Colonic mucosa (tissue), 4 donors: Measurements from ENCODE around the gene MIPOL1. TPM values are rescaled to one million over a fixed set of nuclear protein-coding genes. Genes with fewer than 3 reads are reported as not detected.
"Not testable (repeated sequence)": the region's sequence is repeated elsewhere in the genome, so short reads cannot be mapped to it uniquely, and the experiment has no call there.

ENCODE experiments used
- DNase-seq: peaks from one replicate; pipeline ENCODE4 v3.0.0-alpha.2; 2020
- H3K27ac ChIP-seq: fragments of 200-600 bp; one replicate; pipeline ENCODE4 v1.8.0; 2021
- H3K27me3 ChIP-seq: fragments of 200-600 bp; one replicate; pipeline ENCODE4 v1.8.0; 2021
- H3K36me3 ChIP-seq: fragments of 200-600 bp; one replicate; pipeline ENCODE4 v1.8.0; 2021
- H3K4me1 ChIP-seq: fragments of 200-600 bp; one replicate; pipeline ENCODE4 v1.8.0; 2021; ENCODE audit warnings: mild to moderate bottlenecking
- H3K4me3 ChIP-seq: fragments of 200-600 bp; one replicate; pipeline ENCODE4 v1.8.0; 2021
- H3K9ac ChIP-seq, 2 donors: one replicate each; pipeline ENCODE4 v1.7.0; 2013; ENCODE audit warnings: control low read depth in 2 of 2, low read depth in 2 of 2, low read length in 2 of 2
- H3K9me3 ChIP-seq: fragments of 200-600 bp; one replicate; pipeline ENCODE4 v1.8.0; 2021
- intact Hi-C: fragments of 100-400 bp; cut with DNase I; formaldehyde crosslinking; loops from one replicate; pipeline ENCODE4 v1.14.1; 2022
- total RNA-seq, 2 donors: library from RNA; stranded (reverse); fragmentation: NEBNext Ultra II Directional in 1 of 2; extraction: Animal tissue kit (Norgen Biotek cat#: 25700) in 1 of 2; gene quantifications; one replicate each; pipeline ENCODE4 v1.2.1, GENCODE V29; 2021
- TF ChIP-seq, protein P1 (sequence below): fragments of 200-600 bp; IDR thresholded peaks from one replicate; pipeline ENCODE4 v1.8.0; 2022; ENCODE audit warnings: antibody characterized with exemption, mild to moderate bottlenecking
- donor health status: healthy.
- donor health status: DM: no; HTN: no; CAD: no.
- donor health status: DM: no; HTN: no; CAD: no.

The MIPOL1 gene
- total RNA-seq, 2 donors from 2014 or later = 4.9 to 7.7 TPM

DNA sequence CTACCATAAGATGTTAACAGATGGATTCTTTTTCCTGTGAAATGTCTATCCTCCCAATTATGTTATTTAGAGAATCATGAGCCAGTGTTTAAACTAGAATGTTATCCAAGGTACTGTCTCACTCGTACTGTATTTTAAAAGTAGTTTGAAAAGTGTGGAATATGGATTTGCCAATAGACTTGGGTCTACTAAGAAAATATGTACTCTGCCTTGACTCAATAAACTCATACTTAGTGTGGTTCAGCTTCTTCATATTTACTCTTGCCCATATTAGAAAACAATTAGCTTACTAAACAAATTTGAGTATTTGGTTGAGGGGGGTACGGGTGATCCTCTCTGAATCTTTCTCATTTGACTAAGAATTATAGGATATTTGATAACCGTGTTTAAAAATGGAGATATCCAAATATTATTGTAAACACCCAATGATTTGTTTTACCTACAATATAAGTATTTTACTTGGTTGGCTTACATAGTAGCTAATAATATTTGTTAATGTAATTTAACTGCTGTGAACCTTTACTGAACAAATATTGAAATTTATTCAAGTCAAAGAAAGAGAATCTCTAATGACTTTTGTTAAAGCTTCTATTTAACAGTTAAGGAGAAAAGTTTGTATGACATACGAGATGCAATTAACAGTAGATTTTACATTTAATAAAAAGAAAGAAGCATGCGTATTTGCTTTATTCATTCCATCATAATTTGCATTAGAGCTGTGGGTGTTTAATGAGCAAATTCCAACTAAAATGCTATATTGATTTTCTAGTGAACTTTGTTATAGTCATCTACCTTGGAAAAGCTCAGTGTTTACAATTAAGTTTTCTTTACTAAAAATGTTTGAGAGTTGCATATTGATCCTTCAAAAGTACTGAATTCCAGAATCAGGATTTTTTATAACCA, 81.2 kb downstream of the MIPOL1 start:
- H3K27ac ChIP-seq = no peak overlapping the region
- H3K9me3 ChIP-seq = no peaks in the 10 kb centered on the region
- H3K27me3 ChIP-seq = no peaks in the 10 kb centered on the region
- no peaks in the 10 kb centered on the region for H3K4me1 ChIP-seq
- no peak overlapping the region for H3K9ac ChIP-seq
- H3K4me3 ChIP-seq = no peak overlapping the region
- no peaks in the 10 kb centered on the region for H3K36me3 ChIP-seq
- intact Hi-C loops = no loop called here
- no peak for DNase-seq
- TF ChIP-seq, protein P1, sequence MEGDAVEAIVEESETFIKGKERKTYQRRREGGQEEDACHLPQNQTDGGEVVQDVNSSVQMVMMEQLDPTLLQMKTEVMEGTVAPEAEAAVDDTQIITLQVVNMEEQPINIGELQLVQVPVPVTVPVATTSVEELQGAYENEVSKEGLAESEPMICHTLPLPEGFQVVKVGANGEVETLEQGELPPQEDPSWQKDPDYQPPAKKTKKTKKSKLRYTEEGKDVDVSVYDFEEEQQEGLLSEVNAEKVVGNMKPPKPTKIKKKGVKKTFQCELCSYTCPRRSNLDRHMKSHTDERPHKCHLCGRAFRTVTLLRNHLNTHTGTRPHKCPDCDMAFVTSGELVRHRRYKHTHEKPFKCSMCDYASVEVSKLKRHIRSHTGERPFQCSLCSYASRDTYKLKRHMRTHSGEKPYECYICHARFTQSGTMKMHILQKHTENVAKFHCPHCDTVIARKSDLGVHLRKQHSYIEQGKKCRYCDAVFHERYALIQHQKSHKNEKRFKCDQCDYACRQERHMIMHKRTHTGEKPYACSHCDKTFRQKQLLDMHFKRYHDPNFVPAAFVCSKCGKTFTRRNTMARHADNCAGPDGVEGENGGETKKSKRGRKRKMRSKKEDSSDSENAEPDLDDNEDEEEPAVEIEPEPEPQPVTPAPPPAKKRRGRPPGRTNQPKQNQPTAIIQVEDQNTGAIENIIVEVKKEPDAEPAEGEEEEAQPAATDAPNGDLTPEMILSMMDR = no peak

DNA sequence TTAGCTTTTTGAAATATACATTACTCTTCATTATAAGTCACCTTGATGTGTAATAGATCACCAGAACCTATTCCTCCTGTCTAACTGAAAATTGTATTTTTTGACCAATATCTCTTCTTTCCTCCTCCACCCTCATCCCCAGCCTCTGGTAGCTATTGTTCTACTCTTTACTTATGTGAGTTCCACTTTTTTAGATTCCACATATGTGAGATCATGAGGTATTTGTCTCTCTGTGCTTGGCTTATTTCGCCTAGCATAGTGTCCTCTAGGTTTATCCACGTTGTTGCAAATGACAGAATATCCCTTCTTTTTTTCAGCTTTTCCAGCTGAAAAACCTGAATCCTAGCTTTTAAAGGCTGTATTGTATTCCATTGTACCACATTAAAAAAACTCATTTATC, 82.1 kb downstream of the MIPOL1 start:
- Histone ChIP-seq H3K36me3 (no peaks in the 10 kb centered on the region), H3K9me3 (no peaks in the 10 kb centered on the region), H3K27me3 (no peaks in the 10 kb centered on the region), H3K4me3 (no peak overlapping the region), H3K4me1 (no peaks in the 10 kb centered on the region), H3K9ac (no peak overlapping the region), H3K27ac (no peak overlapping the region)
- DNase-seq = no peak
- intact Hi-C loops = no loop called here
- TF ChIP-seq, protein P1 = no peak

DNA sequence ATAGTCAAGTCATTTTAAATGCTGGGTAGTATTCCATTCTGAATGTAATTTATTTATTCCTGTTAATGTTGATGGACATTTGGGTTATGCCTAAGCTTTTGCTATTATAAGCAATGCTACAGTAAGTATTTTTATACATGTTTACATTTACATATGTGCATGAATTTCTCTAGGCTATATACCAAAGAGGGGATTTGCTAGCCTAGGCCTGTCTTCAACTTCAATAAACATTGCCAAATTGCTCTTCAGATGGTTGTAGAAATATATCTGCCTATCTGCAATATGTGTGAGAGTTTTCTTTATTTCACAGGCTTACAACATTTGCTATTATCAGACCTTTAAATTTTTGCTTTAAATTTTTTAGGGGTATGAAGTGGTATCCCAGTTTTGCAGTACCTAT, 87.0 kb downstream of the MIPOL1 start:
- intact Hi-C loops = no loop called here
- H3K27me3 ChIP-seq = no peaks in the 10 kb centered on the region
- no peaks in the 10 kb centered on the region for H3K4me1 ChIP-seq
- H3K27ac ChIP-seq = no peak overlapping the region
- H3K9ac ChIP-seq = no peak overlapping the region
- H3K4me3 ChIP-seq = no peak overlapping the region
- no peaks in the 10 kb centered on the region for H3K36me3 ChIP-seq
- no peaks in the 10 kb centered on the region for H3K9me3 ChIP-seq
- TF ChIP-seq, protein P1 = no peak
- DNase-seq = no peak

DNA sequence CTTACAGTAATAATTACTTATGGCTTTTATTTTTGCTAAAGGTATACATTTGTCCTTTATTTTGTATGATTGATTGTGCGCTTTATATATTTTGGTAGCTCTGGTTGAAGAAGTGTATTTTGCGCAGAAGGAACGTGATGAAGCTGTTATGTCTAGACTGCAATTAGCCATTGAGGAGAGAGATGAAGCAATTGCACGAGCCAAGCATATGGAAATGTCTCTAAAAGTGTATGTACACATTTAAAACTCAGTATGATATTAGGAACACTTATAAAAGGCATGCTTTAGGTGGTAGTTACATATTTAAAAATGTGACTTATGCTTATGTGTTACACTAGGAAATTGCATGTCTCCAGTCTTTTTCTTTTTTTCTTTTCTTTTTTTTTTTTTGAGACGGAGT, 87.5 kb downstream of the MIPOL1 start:
- Histone ChIP-seq H3K27ac (no peak overlapping the region), H3K27me3 (no peaks in the 10 kb centered on the region), H3K9ac (no peak overlapping the region), H3K4me1 (no peaks in the 10 kb centered on the region), H3K4me3 (no peak overlapping the region), H3K9me3 (no peaks in the 10 kb centered on the region), H3K36me3 (no peaks in the 10 kb centered on the region)
- TF ChIP-seq, protein P1 = no peak
- no peak for DNase-seq
- intact Hi-C loops = no loop called here

DNA sequence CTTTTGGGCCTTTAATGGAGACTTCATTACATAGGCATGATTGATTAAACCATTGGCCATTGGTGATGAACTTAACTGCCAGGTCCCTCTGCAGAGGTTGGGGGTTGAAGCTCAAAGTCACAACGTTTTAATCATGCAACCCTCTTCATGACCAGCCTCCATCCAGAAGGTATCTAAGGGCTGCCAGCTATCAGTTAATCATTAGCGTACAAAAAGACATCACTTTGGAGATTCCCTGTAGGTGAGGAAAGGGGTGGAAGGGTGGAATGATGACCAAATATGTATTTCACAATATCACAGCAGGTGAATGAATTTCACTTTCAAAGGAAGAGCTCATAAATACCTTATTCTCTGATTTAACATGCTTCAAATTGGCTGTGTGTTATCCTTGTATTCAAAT, 92.0 kb downstream of the MIPOL1 start:
- TF ChIP-seq, protein P1 = no peak
- intact Hi-C loops = no loop called here
- no peaks in the 10 kb centered on the region for H3K27me3 ChIP-seq
- H3K27ac ChIP-seq = no peak overlapping the region
- no peak for DNase-seq
- no peaks in the 10 kb centered on the region for H3K4me1 ChIP-seq
- H3K4me3 ChIP-seq = no peak overlapping the region
- no peak overlapping the region for H3K9ac ChIP-seq
- H3K9me3 ChIP-seq = no peaks in the 10 kb centered on the region
- no peaks in the 10 kb centered on the region for H3K36me3 ChIP-seq

DNA sequence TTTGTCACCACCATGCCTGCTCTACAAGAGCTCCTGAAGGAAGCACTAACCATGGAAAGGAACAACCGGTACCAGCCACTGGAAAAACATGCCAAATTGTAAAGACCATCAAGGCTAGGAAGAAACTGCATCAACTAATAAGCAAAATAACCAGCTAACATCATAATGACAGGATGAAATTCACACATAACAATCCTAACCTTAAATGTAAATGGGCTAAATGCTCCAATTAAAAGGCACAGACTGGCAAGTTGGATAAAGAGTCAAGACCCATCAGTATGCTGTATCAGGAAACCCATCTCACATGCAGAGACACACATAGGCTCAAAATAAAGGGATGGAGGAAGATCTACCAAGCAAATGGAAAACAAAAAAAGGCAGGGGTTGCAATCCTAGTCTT, 97.5 kb downstream of the MIPOL1 start:
- H3K4me1 ChIP-seq, H3K9ac ChIP-seq, H3K27ac ChIP-seq, H3K36me3 ChIP-seq, DNase-seq, H3K9me3 ChIP-seq, H3K27me3 ChIP-seq, intact Hi-C loops, H3K4me3 ChIP-seq: not testable (repeated sequence)
